Neuronal stem cell (in vitro differentiated cells): ENCODE data around the gene ANTXR1.

ENCODE experiments used
- DNase-seq: peaks from one replicate; pipeline ENCODE4 v3.0.0-alpha.2; 2013; ENCODE audit warnings: low spot score
- H2AFZ ChIP-seq: one replicate; pipeline ENCODE4 v1.6.1; 2013; ENCODE audit warnings: mild to moderate bottlenecking, low read length, inconsistent platforms
- H2AK5ac ChIP-seq: 2 replicates; pipeline ENCODE4 v1.6.1; 2013; ENCODE audit warnings: low read depth, mild to moderate bottlenecking, inconsistent platforms, low read length, moderate library complexity, mixed read lengths
- H2BK120ac ChIP-seq: 2 replicates; pipeline ENCODE4 v1.6.1; 2013; ENCODE audit warnings: low read depth, mild to moderate bottlenecking, inconsistent platforms, low read length, moderate library complexity, mixed read lengths
- H2BK12ac ChIP-seq: one replicate; pipeline ENCODE4 v1.6.1; 2013; ENCODE audit warnings: low read length, inconsistent platforms
- H2BK15ac ChIP-seq: 2 replicates; pipeline ENCODE4 v1.6.1; 2013; ENCODE audit warnings: mild to moderate bottlenecking, low read length, inconsistent platforms, mixed read lengths
- H2BK5ac ChIP-seq: one replicate; pipeline ENCODE4 v1.6.1; 2013; ENCODE audit warnings: inconsistent platforms, mild to moderate bottlenecking, low read length, moderate library complexity
- H3K14ac ChIP-seq: one replicate; pipeline ENCODE4 v1.6.1; 2013; ENCODE audit warnings: low read length, inconsistent platforms
- H3K18ac ChIP-seq: 2 replicates; pipeline ENCODE4 v1.6.1; 2013; ENCODE audit warnings: low read length, inconsistent platforms
- H3K23ac ChIP-seq: 2 replicates; pipeline ENCODE4 v1.6.1; 2013; ENCODE audit warnings: low read depth, mild to moderate bottlenecking, mixed read lengths, low read length, inconsistent platforms; ENCODE audit not compliant: poor library complexity
- H3K27ac ChIP-seq: replicated peaks from 3 replicates; pipeline ENCODE4 v1.5.1; 2013; ENCODE audit warnings: low read length, inconsistent platforms
- H3K27me3 ChIP-seq, 3 experiments: 2 replicates each; pipeline ENCODE4 v1.6.1; 2013; ENCODE audit warnings: low read length in 3 of 3, mild to moderate bottlenecking in 2 of 3, inconsistent platforms in 1 of 3, low read depth in 1 of 3, mixed read lengths in 1 of 3, moderate library complexity in 1 of 3; ENCODE audit not compliant: control insufficient read depth in 3 of 3, insufficient read depth in 3 of 3
- H3K36me3 ChIP-seq, 2 donors: replicated peaks in 1 of 2; 2 replicates each; pipeline ENCODE4 v1.6.1; 2013; ENCODE audit warnings: low read length in 2 of 2; ENCODE audit not compliant: control insufficient read depth in 2 of 2, insufficient read depth in 2 of 2
- H3K4ac ChIP-seq: 2 replicates; pipeline ENCODE4 v1.6.1; 2013; ENCODE audit warnings: inconsistent platforms, mild to moderate bottlenecking, low read length, moderate library complexity
- H3K4me1 ChIP-seq, 2 donors: 1 replicate in 1 of 2; 2 replicates in 1 of 2; pipeline ENCODE4 v1.6.1; 2013; ENCODE audit warnings: low read length in 2 of 2, low read depth in 1 of 2; ENCODE audit not compliant: control insufficient read depth in 2 of 2, insufficient read depth in 1 of 2
- H3K4me2 ChIP-seq: one replicate; pipeline ENCODE4 v1.6.1; 2013; ENCODE audit warnings: mild to moderate bottlenecking, low read length, inconsistent platforms; ENCODE audit not compliant: insufficient read depth, poor library complexity, severe bottlenecking
- H3K4me3 ChIP-seq, 2 donors: 2 replicates each; pipeline ENCODE4 v1.5.1; 2013; ENCODE audit warnings: low read length in 2 of 2, mild to moderate bottlenecking in 2 of 2, inconsistent platforms in 1 of 2, moderate library complexity in 1 of 2
- H3K79me1 ChIP-seq: one replicate; pipeline ENCODE4 v1.6.1; 2013; ENCODE audit warnings: low read depth, mild to moderate bottlenecking, inconsistent platforms, low read length, moderate library complexity
- H3K9ac ChIP-seq: one replicate; pipeline ENCODE4 v1.6.1; 2013; ENCODE audit warnings: mild to moderate bottlenecking, low read depth, low read length, inconsistent platforms; ENCODE audit not compliant: poor library complexity
- H3K9me3 ChIP-seq, 2 donors: replicated peaks in 1 of 2; 2 replicates each; pipeline versions ENCODE3 to v1.6.1; 2013; ENCODE audit warnings: low read length in 2 of 2, mild to moderate bottlenecking in 2 of 2, inconsistent platforms in 1 of 2, low read depth in 1 of 2, mixed read lengths in 1 of 2, moderate library complexity in 1 of 2; ENCODE audit not compliant: control insufficient read depth in 2 of 2, insufficient read depth in 1 of 2
- H4K8ac ChIP-seq: one replicate; pipeline ENCODE4 v1.6.1; 2013; ENCODE audit warnings: low read depth, mild to moderate bottlenecking, inconsistent platforms, low read length, moderate library complexity
- H4K91ac ChIP-seq: one replicate; pipeline ENCODE4 v1.6.1; 2013; ENCODE audit warnings: low read length, low read depth, mild to moderate bottlenecking, inconsistent platforms; ENCODE audit not compliant: poor library complexity
- WGBS, 2 donors: extraction: QIAGEN DNeasy Blood & Tissue Kit; methylation state at CpG; one replicate each; pipeline ENCODE4 v1.1.7; 2013; ENCODE audit warnings: missing lambda C conversion rate in 2 of 2, mixed read lengths in 1 of 2; ENCODE audit not compliant: insufficient read length in 2 of 2, insufficient replicate concordance in 1 of 2; ENCODE audit errors: extremely low coverage in 2 of 2; 5-methylcytosine and 5-hydroxymethylcytosine counted together

The ANTXR1 gene

GRCh38 chr2:69201259-69201658 is 188.3 kb downstream of the ANTXR1 start:
- H3K4me2 ChIP-seq: no peak overlapping the region
- H3K79me1 ChIP-seq: no peaks in the 10 kb centered on the region
- no peak overlapping the region for H3K23ac ChIP-seq
- no peak overlapping the region for H3K4ac ChIP-seq
- no peak overlapping the region for H3K27ac ChIP-seq
- no peak overlapping the region for H2BK12ac ChIP-seq
- WGBS, 2 donors: no CpG with 5 or more reads among the region's 7 CpGs
- H3K4me3 ChIP-seq: no peak overlapping the region
- H4K8ac ChIP-seq: no peak overlapping the region
- H3K9me3 ChIP-seq: no peaks in the 10 kb centered on the region
- no peak for DNase-seq
- H3K14ac ChIP-seq: no peak overlapping the region
- no peak overlapping the region for H3K9ac ChIP-seq
- H2AFZ ChIP-seq: no peak overlapping the region
- H2AK5ac ChIP-seq: no peak overlapping the region
- H3K18ac ChIP-seq: no peak overlapping the region
- no peaks in the 10 kb centered on the region for H3K27me3 ChIP-seq
- peaks cover 0 to 81% of the 10 kb centered on the region in 2 donors for H3K36me3 ChIP-seq
- H2BK5ac ChIP-seq: no peak overlapping the region
- no peak overlapping the region for H2BK120ac ChIP-seq
- H4K91ac ChIP-seq: no peak overlapping the region
- no peak overlapping the region for H2BK15ac ChIP-seq
- H3K4me1 ChIP-seq: no peaks in the 10 kb centered on the region

- no peak overlapping the region for H3K9ac ChIP-seq
- no peak overlapping the region for H3K4ac ChIP-seq
- H2BK5ac ChIP-seq: no peak overlapping the region
- no peak overlapping the region for H2BK12ac ChIP-seq
- H4K91ac ChIP-seq: no peak overlapping the region
- no peak overlapping the region for H3K23ac ChIP-seq
- H3K14ac ChIP-seq: no peak overlapping the region
- no peak for DNase-seq
- no peaks in the 10 kb centered on the region for H3K79me1 ChIP-seq
- H3K4me3 ChIP-seq: peak overlapping the region in 1 of 2 donors; percentile 7
- no peak overlapping the region for H2BK120ac ChIP-seq
- peaks cover 0 to 71% of the 10 kb centered on the region in 2 donors for H3K36me3 ChIP-seq
- H4K8ac ChIP-seq: no peak overlapping the region
- no peaks in the 10 kb centered on the region for H3K27me3 ChIP-seq
- no peak overlapping the region for H2AK5ac ChIP-seq
- H3K18ac ChIP-seq: no peak overlapping the region
- no peak overlapping the region for H3K4me2 ChIP-seq
- WGBS, 2 donors: no CpG with 5 or more reads among the region's 3 CpGs
- H3K9me3 ChIP-seq: peaks cover 0 to 4% of the 10 kb centered on the region in 2 donors
- no peak overlapping the region for H3K27ac ChIP-seq
- no peaks in the 10 kb centered on the region for H3K4me1 ChIP-seq
- H2BK15ac ChIP-seq: no peak overlapping the region
- H2AFZ ChIP-seq: no peak overlapping the region
These were observed 189.3 kb downstream of the ANTXR1 start for GRCh38 chr2:69202327-69202726.

- H3K4ac ChIP-seq: no peak overlapping the region
These were observed 190.4 kb downstream of the ANTXR1 start for GRCh38 chr2:69203166-69203985.

GRCh38 chr2:69204654-69205053 is 191.7 kb downstream of the ANTXR1 start:
- Histone ChIP-seq H3K9ac (no peak overlapping the region), H3K36me3 (peaks cover 0 to 50% of the 10 kb centered on the region in 2 donors), H2AK5ac (no peak overlapping the region), H3K4me1 (peaks cover 0 to 3% of the 10 kb centered on the region in 2 donors), H3K23ac (no peak overlapping the region), H2BK15ac (no peak overlapping the region), H2BK120ac (no peak overlapping the region), H3K4ac (no peak overlapping the region), H3K27me3 (no peaks in the 10 kb centered on the region), H2BK12ac (no peak overlapping the region), H2BK5ac (no peak overlapping the region), H2AFZ (no peak overlapping the region), H4K91ac (peak overlapping the region; percentile 24), H3K18ac (no peak overlapping the region), H4K8ac (no peak overlapping the region), H3K27ac (no peak overlapping the region), H3K79me1 (no peaks in the 10 kb centered on the region), H3K14ac (no peak overlapping the region), H3K4me2 (no peak overlapping the region), H3K9me3 (peaks cover 0 to 9% of the 10 kb centered on the region in 2 donors), H3K4me3 (no peak overlapping the region)
- WGBS, 2 donors: no CpG with 5 or more reads among the region's 3 CpGs
- DNase-seq: no peak

More at GRCh38 chr2:69203166-69203985, 190.4 kb downstream of the ANTXR1 start:
- Histone ChIP-seq H3K18ac (no peak overlapping the region), H2BK12ac (no peak overlapping the region), H3K23ac (no peak overlapping the region), H2AFZ (no peak overlapping the region), H3K27ac (no peak overlapping the region), H2BK15ac (no peak overlapping the region), H2BK5ac (no peak overlapping the region), H3K4me2 (no peak overlapping the region), H3K27me3 (no peaks in the 10 kb centered on the region), H3K9me3 (peaks cover 0 to 9% of the 10 kb centered on the region in 2 donors), H3K14ac (no peak overlapping the region), H4K8ac (no peak overlapping the region), H2AK5ac (no peak overlapping the region), H2BK120ac (no peak overlapping the region), H4K91ac (no peak overlapping the region), H3K4me1 (no peaks in the 10 kb centered on the region), H3K79me1 (no peaks in the 10 kb centered on the region), H3K9ac (no peak overlapping the region), H3K36me3 (peaks cover 0 to 61% of the 10 kb centered on the region in 2 donors), H3K4me3 (no peak overlapping the region)
- no peak for DNase-seq
- WGBS, 2 donors: no CpG with 5 or more reads among the region's 4 CpGs
